ENCODE measurements around the gene PLA2G4F.

Gene PLA2G4F

GRCh38 chr15:42145546-42146455, 10.6 kb downstream of the PLA2G4F start:
- DNase-seq, result no peak

- no peak for DNase-seq
These were observed 11.5 kb downstream of the PLA2G4F start for GRCh38 chr15:42144841-42145375.

- no peak for DNase-seq
These were observed 12.4 kb downstream of the PLA2G4F start for GRCh38 chr15:42143866-42144625.

GRCh38 chr15:42143356-42143755, 13.1 kb downstream of the PLA2G4F start:
- DNase-seq, result no peak

GRCh38 chr15:42141795-42142667, 14.4 kb downstream of the PLA2G4F start:
- no peak for DNase-seq

GRCh38 chr15:42141246-42141645, 15.2 kb downstream of the PLA2G4F start:
- no peak for DNase-seq

- no peak for DNase-seq
These were observed 15.9 kb downstream of the PLA2G4F start for GRCh38 chr15:42140383-42141070.

GRCh38 chr15:42139596-42139995, 16.8 kb downstream of the PLA2G4F start:
- DNase-seq, result no peak

GRCh38 chr15:42138968-42139386, 17.5 kb downstream of the PLA2G4F start:
- no peak for DNase-seq

GRCh38 chr15:42138411-42138810, 18.0 kb downstream of the PLA2G4F start:
- no peak for DNase-seq

- peak; percentile 73 for DNase-seq
These were observed 18.8 kb downstream of the PLA2G4F start for GRCh38 chr15:42137461-42138261.

GRCh38 chr15:42136513-42136912, 19.9 kb downstream of the PLA2G4F start:
- no peak for DNase-seq

GRCh38 chr15:42135351-42135750, 21.1 kb downstream of the PLA2G4F start:
- no peak for DNase-seq

- no peak for DNase-seq
These were observed 21.7 kb downstream of the PLA2G4F start for GRCh38 chr15:42134617-42135245.

GRCh38 chr15:42133886-42134502, 22.4 kb downstream of the PLA2G4F start:
- peak; percentile 35 for DNase-seq

GRCh38 chr15:42133356-42133755, 23.1 kb downstream of the PLA2G4F start:
- no peak for DNase-seq

- peak; percentile 52 for DNase-seq
These were observed 24.3 kb downstream of the PLA2G4F start for GRCh38 chr15:42131826-42132806.

GRCh38 chr15:42131006-42131405, 25.4 kb downstream of the PLA2G4F start:
- no peak for DNase-seq

Data from NCI-H510A treated with DMSO at 0.1 percent for 48 hours (cell line).